Measurements from ENCODE around the gene DCTN2. TPM values are rescaled to one million over a fixed set of nuclear protein-coding genes. Genes with fewer than 3 reads are reported as not detected.

Gene DCTN2
- total RNA-seq, 2 experiments from 2014 or later = 68.4 to 97.2 TPM

- no peak for DNase-seq (ENCODE audit: low spot score)
- Histone ChIP-seq H3K4me2 (ENCODE audit: low read length) (no peak overlapping the region), H3K79me2 (ENCODE audit: insufficient read depth, low read depth, low read length) (no peaks in the 10 kb centered on the region), H3K27ac (ENCODE audit: low read depth, low read length, poor library complexity, severe bottlenecking) (no peak overlapping the region), H2AFZ (ENCODE audit: low read length) (no peak overlapping the region), H3K36me3 (ENCODE audit: insufficient read depth, low read length) (no peaks in the 10 kb centered on the region), H4K20me1 (ENCODE audit: insufficient read depth, low read length) (no peaks in the 10 kb centered on the region), H3K4me1 (ENCODE audit: insufficient read depth, low read length, poor library complexity, severe bottlenecking) (no peaks in the 10 kb centered on the region), H3K4me3 (ENCODE audit: low read depth, low read length, poor library complexity, severe bottlenecking) (no peak overlapping the region), H3K9me2 (ENCODE audit: insufficient read depth, low read length) (no peaks in the 10 kb centered on the region), H3K9me3 (ENCODE audit: low read length) (no peaks in the 10 kb centered on the region)
- BruUV-seq (replicated peaks) = no TSS peak
- ChIA-PET CTCF (ENCODE audit: unreplicated experiment) (no interaction called here), POLR2A (no interaction called here)
- TF ChIP-seq CTCF (conservative IDR thresholded peaks at IDR 0.05; ENCODE audit: low read length) = no peak
- no peak for TF ChIP-seq EZH2phosphoT487 (IDR thresholded peaks at IDR 0.05; ENCODE audit: borderline replicate concordance, low read depth, low read length)
- intact Hi-C loops (cut with micrococcal nuclease; ENCODE audit: unreplicated experiment) = no loop called here
Observed at GRCh38 chr12:57558864-57559263, 11.9 kb upstream of the DCTN2 start.

GRCh38 chr12:57554897-57555296 lies 7.9 kb upstream of the DCTN2 start:
- no peak overlapping the region for H3K4me3 ChIP-seq (ENCODE audit: low read depth, low read length, poor library complexity, severe bottlenecking)
- H4K20me1 ChIP-seq (ENCODE audit: insufficient read depth, low read length) = no peaks in the 10 kb centered on the region
- no peaks in the 10 kb centered on the region for H3K9me2 ChIP-seq (ENCODE audit: insufficient read depth, low read length)
- no peak overlapping the region for H2AFZ ChIP-seq (ENCODE audit: low read length)
- intact Hi-C loops (cut with micrococcal nuclease; ENCODE audit: unreplicated experiment) = no loop called here
- no peaks in the 10 kb centered on the region for H3K9me3 ChIP-seq (ENCODE audit: low read length)
- CTCF ChIA-PET (ENCODE audit: unreplicated experiment) = no interaction called here
- DNase-seq (ENCODE audit: low spot score) = no peak
- H3K4me1 ChIP-seq (ENCODE audit: insufficient read depth, low read length, poor library complexity, severe bottlenecking) = no peaks in the 10 kb centered on the region
- no TSS peak for BruUV-seq (replicated peaks)
- H3K4me2 ChIP-seq (ENCODE audit: low read length) = no peak overlapping the region
- POLR2A ChIA-PET = no interaction called here
- TF ChIP-seq CTCF (conservative IDR thresholded peaks at IDR 0.05; ENCODE audit: low read length) (no peak), EZH2phosphoT487 (IDR thresholded peaks at IDR 0.05; ENCODE audit: borderline replicate concordance, low read depth, low read length) (no peak)
- H3K79me2 ChIP-seq (ENCODE audit: insufficient read depth, low read depth, low read length) = no peaks in the 10 kb centered on the region
- H3K27ac ChIP-seq (ENCODE audit: low read depth, low read length, poor library complexity, severe bottlenecking) = no peak overlapping the region
- H3K36me3 ChIP-seq (ENCODE audit: insufficient read depth, low read length) = no peaks in the 10 kb centered on the region

GRCh38 chr12:57554453-57554852 lies 7.5 kb upstream of the DCTN2 start:
- Histone ChIP-seq H3K9me2 (ENCODE audit: insufficient read depth, low read length) (no peaks in the 10 kb centered on the region), H2AFZ (ENCODE audit: low read length) (no peak overlapping the region), H3K79me2 (ENCODE audit: insufficient read depth, low read depth, low read length) (no peaks in the 10 kb centered on the region), H3K4me2 (ENCODE audit: low read length) (no peak overlapping the region), H3K9me3 (ENCODE audit: low read length) (no peaks in the 10 kb centered on the region), H3K36me3 (ENCODE audit: insufficient read depth, low read length) (no peaks in the 10 kb centered on the region), H3K4me1 (ENCODE audit: insufficient read depth, low read length, poor library complexity, severe bottlenecking) (no peaks in the 10 kb centered on the region), H3K27ac (ENCODE audit: low read depth, low read length, poor library complexity, severe bottlenecking) (no peak overlapping the region), H3K4me3 (ENCODE audit: low read depth, low read length, poor library complexity, severe bottlenecking) (no peak overlapping the region), H4K20me1 (ENCODE audit: insufficient read depth, low read length) (no peaks in the 10 kb centered on the region)
- no TSS peak for BruUV-seq (replicated peaks)
- ChIA-PET POLR2A (interaction anchor here (0.7 kb wide), 1 partner anchor 179 kb away, joined by 3 read pairs; no protein-coding TSS in a partner anchor), CTCF (ENCODE audit: unreplicated experiment) (no interaction called here)
- TF ChIP-seq EZH2phosphoT487 (IDR thresholded peaks at IDR 0.05; ENCODE audit: borderline replicate concordance, low read depth, low read length) = no peak
- intact Hi-C loops (cut with micrococcal nuclease; ENCODE audit: unreplicated experiment) = no loop called here
- no peak for DNase-seq (ENCODE audit: low spot score)
